SK-N-SH (cell line): ENCODE data around the gene TBL2. TPM values are rescaled to one million over a fixed set of nuclear protein-coding genes. Genes with fewer than 3 reads are reported as not detected.
"Not testable (repeated sequence)": the region's sequence is repeated elsewhere in the genome, so short reads cannot be mapped to it uniquely, and the experiment has no call there.

Source experiments
- CTCF ChIA-PET: fragments of 300-600, 350-600 bp; formaldehyde crosslinking; extraction: SDS; loops from one replicate; lab custom pipeline; 2021; lab: Yijun Ruan, JAX
- POLR2A ChIA-PET: fragments of 350-600 bp; sonication (Branson Sonifier 250); formaldehyde crosslinking; extraction: SDS; loops from one replicate; lab custom pipeline; 2020; ENCODE audit warnings: antibody characterized with exemption, inconsistent platforms; lab: Yijun Ruan, JAX
- DNase-seq: peaks from one replicate; pipeline ENCODE4 v3.0.0; 2012
- H2AFZ ChIP-seq: fragments of 200-600 bp; sonication (generic); 2 replicates; pipeline ENCODE4 v1.8.1; 2016; ENCODE audit warnings: antibody characterized with exemption, mild to moderate bottlenecking, low read depth
- H3F3A ChIP-seq: fragments of 200-600 bp; sonication (generic); replicated peaks from 2 replicates; pipeline ENCODE3; 2016; ENCODE audit warnings: antibody characterized with exemption, mild to moderate bottlenecking; ENCODE audit not compliant: insufficient read depth
- H3K27ac ChIP-seq, 2 experiments: fragments of 200-500 bp in 1 of 2; fragments of 200-600 bp in 1 of 2; sonication (Bioruptor generic) in 1 of 2; sonication (generic), shearing (Covaris generic) in 1 of 2; 2 replicates each; pipeline versions ENCODE4 v1.5.1 to v1.6.1; 2014 to 2016; ENCODE audit warnings: low read depth in 2 of 2, inconsistent platforms in 1 of 2, low read length in 1 of 2, mild to moderate bottlenecking in 1 of 2, mixed read lengths in 1 of 2
- H3K27me3 ChIP-seq: fragments of 200-600 bp; sonication (generic), shearing (Covaris generic); 2 replicates; pipeline ENCODE4 v1.6.1; 2016; ENCODE audit warnings: mixed run types; ENCODE audit not compliant: insufficient read depth
- H3K36me3 ChIP-seq, 2 experiments: fragments of 200-500 bp in 1 of 2; fragments of 200-600 bp in 1 of 2; sonication (Bioruptor generic) in 1 of 2; sonication (generic) in 1 of 2; replicated peaks in 1 of 2; 2 replicates each; pipeline versions ENCODE3 to v1.5.1; 2014 to 2016; ENCODE audit warnings: low read length in 1 of 2, mild to moderate bottlenecking in 1 of 2; ENCODE audit not compliant: insufficient read depth in 2 of 2, control insufficient read depth in 1 of 2
- H3K4me1 ChIP-seq, 2 experiments: fragments of 200-500 bp in 1 of 2; fragments of 200-600 bp in 1 of 2; sonication (Bioruptor generic) in 1 of 2; sonication (generic), shearing (Covaris generic) in 1 of 2; 2 replicates each; pipeline versions ENCODE4 v1.5.1 to v1.6.1; 2014 to 2016; ENCODE audit warnings: low read depth in 1 of 2, low read length in 1 of 2, mixed run types in 1 of 2; ENCODE audit not compliant: insufficient read depth in 2 of 2, control insufficient read depth in 1 of 2
- H3K4me2 ChIP-seq: fragments of 200-600 bp; sonication (generic), shearing (Covaris generic); 2 replicates; pipeline ENCODE4 v1.6.1; 2017; ENCODE audit warnings: mixed run types
- H3K4me3 ChIP-seq, 2 experiments: fragments of 200-500 bp in 1 of 2; fragments of 200-600 bp in 1 of 2; sonication (Bioruptor generic) in 1 of 2; sonication (generic), shearing (Covaris generic) in 1 of 2; 2 replicates each; pipeline versions ENCODE4 v1.5.1 to v1.8.1; 2014 to 2016; ENCODE audit warnings: low read depth in 2 of 2, inconsistent platforms in 1 of 2, low read length in 1 of 2, mild to moderate bottlenecking in 1 of 2, mixed read lengths in 1 of 2, moderate library complexity in 1 of 2
- H3K79me2 ChIP-seq: fragments of 200-600 bp; sonication (generic); 2 replicates; pipeline ENCODE4 v1.8.1; 2017; ENCODE audit warnings: mild to moderate bottlenecking; ENCODE audit not compliant: insufficient read depth
- H3K9ac ChIP-seq: fragments of 200-600 bp; sonication (generic); 2 replicates; pipeline ENCODE4 v1.6.1; 2017; ENCODE audit warnings: mixed run types
- H3K9me2 ChIP-seq: fragments of 200-600 bp; sonication (generic); 2 replicates; pipeline ENCODE4 v1.6.1; 2017; ENCODE audit warnings: mixed run types
- H3K9me3 ChIP-seq: fragments of 200-600 bp; sonication (generic); 2 replicates; pipeline ENCODE4 v1.6.1; 2017; ENCODE audit warnings: mixed run types, mild to moderate bottlenecking, moderate library complexity
- H4K20me1 ChIP-seq: fragments of 200-600 bp; sonication (generic); 2 replicates; pipeline ENCODE4 v1.6.1; 2017; ENCODE audit warnings: mild to moderate bottlenecking, mixed run types; ENCODE audit not compliant: insufficient read depth
- CHD2 ChIP-seq: fragments of 150-350 bp; IDR thresholded peaks from 2 replicates; pipeline ENCODE4 v1.6.1; 2018; ENCODE audit warnings: low read length; ENCODE audit not compliant: partially characterized antibody
- ELF1 ChIP-seq: IDR thresholded peaks from 2 replicates; pipeline ENCODE4 v1.4.0; 2012
- EZH2phosphoT487 ChIP-seq: fragments of 200-600 bp; sonication (generic); IDR thresholded peaks from 2 replicates; pipeline ENCODE4 v1.6.1; 2017; ENCODE audit warnings: low read depth, mixed run types, mild to moderate bottlenecking, antibody characterized with exemption, moderate library complexity, borderline replicate concordance
- FOXJ3 ChIP-seq: sonication (generic); formaldehyde crosslinking; IDR thresholded peaks from 2 replicates; pipeline ENCODE4 v1.5.1; 2020; ENCODE audit warnings: mild to moderate bottlenecking, missing genetic modification reagents
- GABPA ChIP-seq: IDR thresholded peaks from 2 replicates; pipeline ENCODE4 v1.4.0; 2012; ENCODE audit warnings: low read depth, mild to moderate bottlenecking
- GATA2 ChIP-seq: sonication (generic); formaldehyde crosslinking; IDR thresholded peaks from 2 replicates; pipeline ENCODE4 v1.5.0; 2020; ENCODE audit warnings: mild to moderate bottlenecking, missing genetic modification reagents
- JUND ChIP-seq: IDR thresholded peaks from 2 replicates; pipeline ENCODE4 v1.4.0; 2012
- MEF2A ChIP-seq: IDR thresholded peaks from 2 replicates; pipeline ENCODE4 v1.4.0; 2012; ENCODE audit warnings: low read depth, borderline replicate concordance
- NFIC ChIP-seq: IDR thresholded peaks from 2 replicates; pipeline ENCODE4 v1.4.0; 2012; ENCODE audit warnings: borderline replicate concordance
- RCOR1 ChIP-seq: fragments of 150-350 bp; IDR thresholded peaks from 2 replicates; pipeline ENCODE4 v1.6.1; 2017; ENCODE audit warnings: antibody characterized with exemption, low read length
- RFX5 ChIP-seq: IDR thresholded peaks from 2 replicates; pipeline ENCODE4 v1.6.1; 2012; ENCODE audit warnings: mild to moderate bottlenecking, improper control_type of control experiment, low read length
- RXRA ChIP-seq: IDR thresholded peaks from 2 replicates; pipeline ENCODE4 v1.4.0; 2012; ENCODE audit warnings: low read depth, mild to moderate bottlenecking, borderline replicate concordance
- TAF1 ChIP-seq: IDR thresholded peaks from 2 replicates; pipeline ENCODE4 v1.6.1; 2012; ENCODE audit warnings: low read depth, mild to moderate bottlenecking, low read length, moderate library complexity, borderline replicate concordance
- TEAD4 ChIP-seq: IDR thresholded peaks from 2 replicates; pipeline ENCODE4 v1.4.0; 2012; ENCODE audit warnings: mild to moderate bottlenecking, borderline replicate concordance; ENCODE audit not compliant: insufficient read depth
- USF1 ChIP-seq: IDR thresholded peaks from 2 replicates; pipeline ENCODE4 v1.4.0; 2012; ENCODE audit warnings: low read depth, borderline replicate concordance
- WGBS: methylation state at CpG from one replicate; pipeline ENCODE4 v1.1.6; 2017; ENCODE audit warnings: low lambda C conversion rate; 5-methylcytosine and 5-hydroxymethylcytosine counted together
- polyA plus RNA-seq, 3 experiments: library from polyadenylated mRNA; depleted of rRNA; stranded (reverse); fragments of >200 nt; gene quantifications; 2 replicates each; pipeline ENCODE4 v1.2.3, GENCODE V29; 2012
- TF ChIP-seq, protein P1 (sequence below): fragments of 150-350 bp; IDR thresholded peaks from 2 replicates; pipeline ENCODE4 v1.6.1; 2016; ENCODE audit warnings: mild to moderate bottlenecking, low read depth, low read length

Gene TBL2
- polyA plus RNA-seq, 1 of the 3 experiments (the other 2 are of a cell fraction): 63.6 TPM

DNA sequence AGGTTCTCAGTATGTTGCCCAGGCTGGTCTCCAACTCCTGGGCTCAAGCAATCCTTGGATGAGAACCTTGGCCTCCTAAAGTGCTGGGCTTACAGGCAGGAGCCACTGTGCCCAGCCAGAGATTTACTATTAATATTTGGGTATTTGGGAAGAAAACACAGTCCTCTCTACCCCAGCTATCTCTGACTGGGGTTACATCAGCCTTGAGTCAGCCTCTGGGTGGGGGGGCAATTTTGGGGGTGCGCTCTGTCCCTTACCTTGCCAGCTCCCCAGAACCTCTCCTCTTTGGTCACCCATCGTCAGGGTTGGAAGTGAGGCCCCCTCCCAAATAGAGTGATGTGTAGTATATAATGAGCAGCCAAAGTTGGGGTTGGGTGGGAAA lies 44.1 kb upstream of the TBL2 start:
- Histone ChIP-seq H4K20me1 (no peaks in the 10 kb centered on the region), H3K9ac (no peak overlapping the region), H3K27ac (no peak overlapping the region), H3F3A (no peaks in the 10 kb centered on the region), H3K4me2 (no peak overlapping the region), H3K4me1 (no peaks in the 10 kb centered on the region; a peak in 1 of 4 replicates), H3K9me3 (no peaks in the 10 kb centered on the region), H3K79me2 (no peaks in the 10 kb centered on the region), H3K9me2 (no peaks in the 10 kb centered on the region), H3K27me3 (peaks cover 35% of the 10 kb centered on the region), H2AFZ (no peak overlapping the region), H3K36me3 (no peaks in the 10 kb centered on the region), H3K4me3 (no peak overlapping the region)
- TF ChIP-seq RCOR1 (no peak), EZH2phosphoT487 (no peak), ELF1 (no peak), TAF1 (no peak), TEAD4 (no peak), RXRA (no peak), GATA2 (no peak), FOXJ3 (CRISPR knock-in tag) (no peak), NFIC (no peak)
- TF ChIP-seq, protein P1, sequence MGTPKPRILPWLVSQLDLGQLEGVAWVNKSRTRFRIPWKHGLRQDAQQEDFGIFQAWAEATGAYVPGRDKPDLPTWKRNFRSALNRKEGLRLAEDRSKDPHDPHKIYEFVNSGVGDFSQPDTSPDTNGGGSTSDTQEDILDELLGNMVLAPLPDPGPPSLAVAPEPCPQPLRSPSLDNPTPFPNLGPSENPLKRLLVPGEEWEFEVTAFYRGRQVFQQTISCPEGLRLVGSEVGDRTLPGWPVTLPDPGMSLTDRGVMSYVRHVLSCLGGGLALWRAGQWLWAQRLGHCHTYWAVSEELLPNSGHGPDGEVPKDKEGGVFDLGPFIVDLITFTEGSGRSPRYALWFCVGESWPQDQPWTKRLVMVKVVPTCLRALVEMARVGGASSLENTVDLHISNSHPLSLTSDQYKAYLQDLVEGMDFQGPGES: no peak
- WGBS: 94% methylated on average over 2 of the region's 2 CpGs
- no peak for DNase-seq
- POLR2A ChIA-PET: no interaction called here
- CTCF ChIA-PET: interaction anchor here (0.8 to 19.5 kb wide), 5 partner anchors 16 to 112 kb away, joined by 3 to 235 read pairs (median 9); partner anchors contain the start of gene VPS37D

DNA sequence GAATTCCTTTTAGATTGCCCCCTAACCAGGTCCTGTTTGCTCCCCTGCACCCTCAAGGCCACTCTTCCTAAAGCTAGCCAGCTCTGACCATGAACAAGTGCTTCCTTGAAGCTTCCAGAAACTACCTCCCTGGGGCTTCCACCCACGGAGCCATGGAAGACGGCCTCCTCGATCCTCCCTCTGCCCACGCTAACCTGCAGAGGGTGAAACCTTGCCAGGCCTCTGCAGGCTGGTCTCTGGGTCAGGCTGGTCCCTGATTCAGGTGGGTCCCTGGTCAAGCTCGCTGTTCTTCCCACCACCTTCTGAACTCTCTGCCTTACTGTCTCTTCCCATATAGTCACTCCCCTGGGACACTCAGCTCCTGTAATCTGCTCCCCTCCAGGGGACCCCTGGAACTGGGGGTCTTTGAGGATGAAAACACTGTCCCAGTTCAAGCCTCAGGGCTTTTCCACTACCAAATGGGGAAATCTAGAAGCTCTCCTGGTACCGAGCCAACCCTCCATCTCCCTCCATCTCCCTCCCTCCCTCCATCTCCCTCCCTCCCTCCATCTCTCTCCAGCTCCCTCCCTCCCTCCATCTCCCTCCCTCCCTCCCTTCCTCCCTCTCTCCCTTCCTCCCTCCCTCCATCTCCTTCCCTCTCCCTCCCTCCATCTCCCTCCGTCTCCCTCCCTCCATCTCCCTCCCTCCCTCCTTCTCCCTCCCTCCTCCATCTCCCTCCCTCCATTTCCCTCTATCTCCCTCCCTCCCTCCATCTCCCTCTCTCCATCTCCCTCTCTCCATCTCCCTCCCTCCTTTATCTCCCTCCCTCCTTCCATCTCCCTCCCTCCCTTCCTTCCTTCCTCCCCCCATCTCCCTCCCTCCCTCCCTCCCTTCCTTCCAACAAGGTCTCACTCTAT lies 43.0 kb upstream of the TBL2 start:
- H3K9me3 ChIP-seq: no peaks in the 10 kb centered on the region
- no peaks in the 10 kb centered on the region; a peak in 1 of 4 replicates for H3K4me1 ChIP-seq
- no peaks in the 10 kb centered on the region for H3K79me2 ChIP-seq
- 72% methylated on average over 7 of the region's 7 CpGs for WGBS
- no peaks in the 10 kb centered on the region for H3F3A ChIP-seq
- no peak overlapping the region for H2AFZ ChIP-seq
- CTCF ChIA-PET: interaction anchor here (0.8 to 19.5 kb wide), 9 partner anchors 8 to 233 kb away, joined by 3 to 235 read pairs (median 4); partner anchors contain the start of gene VPS37D
- TF ChIP-seq NFIC (no peak), USF1 (no peak), CHD2 (no peak), JUND (no peak), GABPA (no peak), TAF1 (no peak), GATA2 (no peak), MEF2A (no peak), TEAD4 (no peak), RFX5 (no peak), ELF1 (no peak), RXRA (no peak)
- no peaks in the 10 kb centered on the region for H4K20me1 ChIP-seq
- no peak overlapping the region for H3K27ac ChIP-seq
- DNase-seq: no peak
- H3K9ac ChIP-seq: no peak overlapping the region
- H3K9me2 ChIP-seq: no peaks in the 10 kb centered on the region
- no peak overlapping the region for H3K4me3 ChIP-seq
- H3K27me3 ChIP-seq: peaks cover 24% of the 10 kb centered on the region
- POLR2A ChIA-PET: no interaction called here
- H3K4me2 ChIP-seq: no peak overlapping the region
- H3K36me3 ChIP-seq: no peaks in the 10 kb centered on the region

GRCh38 chr7:73619394-73619793 lies 41.0 kb upstream of the TBL2 start:
- H3K79me2 ChIP-seq, H3K9me2 ChIP-seq, H3K4me1 ChIP-seq, H2AFZ ChIP-seq, H3K9me3 ChIP-seq, DNase-seq, H3K27me3 ChIP-seq, H3K4me3 ChIP-seq, H3K27ac ChIP-seq, H3K9ac ChIP-seq, H3F3A ChIP-seq, POLR2A ChIA-PET, H4K20me1 ChIP-seq, H3K4me2 ChIP-seq, H3K36me3 ChIP-seq: not testable (repeated sequence)
- 93% methylated on average over 11 of the region's 11 CpGs for WGBS
- CTCF ChIA-PET: interaction anchor here (0.7 to 19.5 kb wide), 4 partner anchors 13 to 106 kb away, joined by 3 to 235 read pairs (median 7); no protein-coding TSS in a partner anchor
